H9 (cell line): Measurements from ENCODE around the gene HEATR5B. TPM values are rescaled to one million over a fixed set of nuclear protein-coding genes. Genes with fewer than 3 reads are reported as not detected.
A peak's percentile ranks its signal among the peaks of the same experiment; 100 is the strongest.

Source experiments
- DNase-seq: peaks from one replicate; pipeline ENCODE4 v3.0.0-alpha.2; 2017
- H2AFZ ChIP-seq: one replicate; pipeline ENCODE4 v1.6.1; 2013; ENCODE audit warnings: mild to moderate bottlenecking, low read length, control low read depth, moderate library complexity
- H2AK5ac ChIP-seq: 2 replicates; pipeline ENCODE4 v1.6.1; 2013; ENCODE audit warnings: low read length, control low read depth, mixed read lengths; ENCODE audit not compliant: insufficient read length
- H2BK120ac ChIP-seq: one replicate; pipeline ENCODE4 v1.6.1; 2013; ENCODE audit warnings: low read depth, mild to moderate bottlenecking, low read length, control low read depth, inconsistent platforms; ENCODE audit not compliant: poor library complexity, severe bottlenecking
- H2BK12ac ChIP-seq: 2 replicates; pipeline ENCODE4 v1.6.1; 2013; ENCODE audit warnings: low read length, control low read depth, mixed read lengths, low read depth; ENCODE audit not compliant: insufficient read length
- H2BK15ac ChIP-seq: 2 replicates; pipeline ENCODE4 v1.6.1; 2013; ENCODE audit warnings: low read depth, low read length, control low read depth
- H2BK20ac ChIP-seq: one replicate; pipeline ENCODE4 v1.6.1; 2013; ENCODE audit warnings: low read depth, mild to moderate bottlenecking, low read length, control low read depth, inconsistent platforms; ENCODE audit not compliant: poor library complexity, severe bottlenecking
- H2BK5ac ChIP-seq: 2 replicates; pipeline ENCODE4 v1.6.1; 2013; ENCODE audit warnings: low read length, control low read depth, mixed read lengths; ENCODE audit not compliant: insufficient read length
- H3K14ac ChIP-seq: 2 replicates; pipeline ENCODE4 v1.6.1; 2013; ENCODE audit warnings: low read length, control low read depth; ENCODE audit not compliant: insufficient read depth
- H3K18ac ChIP-seq: 2 replicates; pipeline ENCODE4 v1.6.1; 2013; ENCODE audit warnings: low read depth, mild to moderate bottlenecking, mixed read lengths, low read length, control low read depth; ENCODE audit not compliant: insufficient read length
- H3K23ac ChIP-seq: 2 replicates; pipeline ENCODE4 v1.6.1; 2013; ENCODE audit warnings: low read length, control low read depth, mixed read lengths, low read depth; ENCODE audit not compliant: insufficient read length
- H3K23me2 ChIP-seq: 2 replicates; pipeline ENCODE4 v1.6.1; 2013; ENCODE audit warnings: low read depth, mild to moderate bottlenecking, mixed read lengths, low read length, control low read depth; ENCODE audit not compliant: insufficient read length, poor library complexity, severe bottlenecking
- H3K27ac ChIP-seq: 2 replicates; pipeline ENCODE4 v1.5.1; 2013; ENCODE audit warnings: low read length, control low read depth, mixed read lengths, low read depth; ENCODE audit not compliant: insufficient read length
- H3K27me3 ChIP-seq: 2 replicates; pipeline ENCODE4 v1.6.1; 2013; ENCODE audit warnings: low read length, control low read depth, inconsistent platforms; ENCODE audit not compliant: insufficient read depth
- H3K4ac ChIP-seq: 2 replicates; pipeline ENCODE4 v1.6.1; 2013; ENCODE audit warnings: low read depth, mild to moderate bottlenecking, control low read depth, inconsistent platforms, low read length, moderate library complexity
- H3K4me1 ChIP-seq: 2 replicates; pipeline ENCODE4 v1.6.1; 2013; ENCODE audit warnings: low read length, control low read depth, inconsistent platforms; ENCODE audit not compliant: insufficient read depth
- H3K4me2 ChIP-seq: 2 replicates; pipeline ENCODE4 v1.6.1; 2013; ENCODE audit warnings: low read length, control low read depth, mixed read lengths; ENCODE audit not compliant: insufficient read length, insufficient read depth
- H3K56ac ChIP-seq: 2 replicates; pipeline ENCODE4 v1.6.1; 2013; ENCODE audit warnings: low read depth, mild to moderate bottlenecking, mixed read lengths, low read length, control low read depth; ENCODE audit not compliant: insufficient read length
- H3K79me1 ChIP-seq: 2 replicates; pipeline ENCODE4 v1.6.1; 2013; ENCODE audit warnings: low read depth, mild to moderate bottlenecking, moderate library complexity, low read length, control low read depth, inconsistent platforms; ENCODE audit not compliant: insufficient read depth, poor library complexity, severe bottlenecking
- H3K79me2 ChIP-seq: 2 replicates; pipeline ENCODE4 v1.6.1; 2013; ENCODE audit warnings: low read length, control low read depth, inconsistent platforms; ENCODE audit not compliant: insufficient read depth
- H3K9ac ChIP-seq: 2 replicates; pipeline ENCODE4 v1.6.1; 2013; ENCODE audit warnings: low read length, control low read depth, mixed read lengths; ENCODE audit not compliant: insufficient read length; ENCODE audit errors: extremely low read depth
- H3K9me3 ChIP-seq: one replicate; pipeline ENCODE4 v1.6.1; 2013; ENCODE audit warnings: low read depth, low read length, inconsistent platforms; ENCODE audit not compliant: control insufficient read depth
- H3T11ph ChIP-seq: one replicate; pipeline ENCODE4 v1.6.1; 2013; ENCODE audit warnings: mild to moderate bottlenecking, low read length, control low read depth, inconsistent platforms
- H4K20me1 ChIP-seq: one replicate; pipeline ENCODE4 v1.6.1; 2013; ENCODE audit not compliant: control insufficient read depth, insufficient read length, insufficient read depth
- H4K5ac ChIP-seq: 2 replicates; pipeline ENCODE4 v1.6.1; 2013; ENCODE audit warnings: low read depth, mild to moderate bottlenecking, mixed read lengths, low read length, control low read depth; ENCODE audit not compliant: insufficient read length
- H4K8ac ChIP-seq: replicated peaks from 2 replicates; pipeline ENCODE4 v1.6.1; 2013; ENCODE audit warnings: low read length, control low read depth, mixed read lengths, low read depth; ENCODE audit not compliant: insufficient read length
- H4K91ac ChIP-seq: 2 replicates; pipeline ENCODE4 v1.6.1; 2013; ENCODE audit warnings: low read depth, mild to moderate bottlenecking, moderate library complexity, mixed read lengths, low read length, control low read depth; ENCODE audit not compliant: insufficient read length
- H3K27ac Mint-ChIP-seq, 3 experiments: 2 replicates in 2 of 3; 3 replicates in 1 of 3; pipeline ENCODE4 v1.8.0; 2020 to 2021; ENCODE audit warnings: mixed read lengths in 3 of 3, mild to moderate bottlenecking in 1 of 3, moderate library complexity in 1 of 3
- H3K27me3 Mint-ChIP-seq: 2 replicates; pipeline ENCODE4 v1.8.0; 2021; ENCODE audit warnings: low read depth, mild to moderate bottlenecking, moderate library complexity, mixed read lengths
- H3K36me3 Mint-ChIP-seq, 3 experiments: 2 replicates in 2 of 3; 3 replicates in 1 of 3; pipeline ENCODE4 v1.8.0; 2020 to 2021; ENCODE audit warnings: low read depth in 3 of 3, mixed read lengths in 3 of 3; ENCODE audit not compliant: insufficient read depth in 1 of 3
- H3K4me1 Mint-ChIP-seq, 2 experiments: 2 replicates each; pipeline ENCODE4 v1.8.0; 2020; ENCODE audit warnings: mixed read lengths in 2 of 2
- H3K4me3 Mint-ChIP-seq, 2 experiments: 2 replicates in 1 of 2; 3 replicates in 1 of 2; pipeline ENCODE4 v1.8.0; 2020 to 2021; ENCODE audit warnings: mild to moderate bottlenecking in 2 of 2, mixed read lengths in 2 of 2, moderate library complexity in 1 of 2
- H3K9me3 Mint-ChIP-seq, 2 experiments: 2 replicates in 1 of 2; 3 replicates in 1 of 2; pipeline ENCODE4 v1.8.0; 2020; ENCODE audit warnings: mild to moderate bottlenecking in 2 of 2, mixed read lengths in 2 of 2, moderate library complexity in 1 of 2
- CTCF ChIP-seq: fragments of 200-600 bp; sonication (generic); conservative IDR thresholded peaks from 3 replicates; pipeline ENCODE4 v1.8.0; 2021; ENCODE audit warnings: antibody characterized with exemption, mild to moderate bottlenecking
- WGBS: extraction: QIAGEN DNeasy Blood & Tissue Kit; methylation state at CpG from one replicate; pipeline ENCODE4 v1.1.7; 2013; ENCODE audit warnings: missing lambda C conversion rate, low lambda C conversion rate, mixed read lengths; ENCODE audit not compliant: insufficient read length; ENCODE audit errors: extremely low coverage; 5-methylcytosine and 5-hydroxymethylcytosine counted together
- total RNA-seq: library from RNA; stranded (reverse); gene quantifications from 2 replicates; pipeline ENCODE4 v1.2.1, GENCODE V29; 2021

HEATR5B gene
- total RNA-seq, 1 experiment from 2014 or later, result 14.0 TPM

DNA sequence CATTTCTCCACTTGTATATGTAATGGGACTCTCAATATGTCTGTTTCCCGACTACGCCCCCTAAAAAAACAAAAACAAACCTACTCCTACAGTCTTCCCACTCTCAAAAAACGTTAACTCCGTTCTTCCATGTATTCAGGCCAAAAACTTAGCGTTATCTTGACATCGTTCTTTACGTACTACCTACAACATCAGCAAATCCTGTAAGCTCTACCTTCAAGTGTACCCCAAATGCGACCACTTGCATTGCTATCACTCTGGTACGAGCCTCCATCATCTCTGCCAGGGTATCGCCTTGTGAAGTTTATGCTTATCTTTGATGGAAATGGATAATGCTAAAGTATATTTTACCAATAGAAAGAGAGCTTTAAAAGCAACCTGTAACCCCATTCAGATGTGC is 625 bp upstream of the HEATR5B start:
- Histone ChIP-seq H2BK5ac (no peak overlapping the region), H3K79me1 (no peaks in the 10 kb centered on the region), H3K56ac (no peak overlapping the region), H4K8ac (no peak overlapping the region), H2BK12ac (no peak overlapping the region), H3K4me2 (peak overlapping the region; percentile 80), H3K14ac (no peak overlapping the region), H3T11ph (no peak overlapping the region), H3K4me1 (no peaks in the 10 kb centered on the region), H2BK20ac (no peak overlapping the region), H3K27ac (no peak overlapping the region), H3K4ac (no peak overlapping the region), H2BK15ac (no peak overlapping the region), H2BK120ac (no peak overlapping the region), H4K20me1 (no peaks in the 10 kb centered on the region), H3K9me3 (no peaks in the 10 kb centered on the region), H4K5ac (no peak overlapping the region), H3K27me3 (no peaks in the 10 kb centered on the region), H2AK5ac (no peak overlapping the region), H3K79me2 (no peaks in the 10 kb centered on the region), H3K9ac (peak overlapping the region; percentile 46), H3K23me2 (peaks cover 2% of the 10 kb centered on the region), H3K23ac (no peak overlapping the region), H2AFZ (no peak overlapping the region), H4K91ac (no peak overlapping the region), H3K18ac (no peak overlapping the region)
- peaks cover 4 to 5% of the 10 kb centered on the region in 2 experiments; a peak in 2 of 4 replicates for H3K4me1 Mint-ChIP-seq
- no peak for TF ChIP-seq CTCF
- H3K27ac Mint-ChIP-seq, result no peak overlapping the region
- no CpG with 5 or more reads among the region's 10 CpGs for WGBS
- no peak for DNase-seq
- peaks cover 0 to 15% (median 3%) of the 10 kb centered on the region in 3 experiments; a peak in 2 of 7 replicates for H3K36me3 Mint-ChIP-seq
- H3K4me3 Mint-ChIP-seq, result no peak overlapping the region
- no peaks in the 10 kb centered on the region for H3K27me3 Mint-ChIP-seq
- H3K9me3 Mint-ChIP-seq, result no peaks in the 10 kb centered on the region
